GM21737 (cell line): Measurements from ENCODE around the gene MAP7.

ENCODE experiments used
- ATAC-seq: cut with Tn5 transposase; IDR thresholded peaks from one replicate; pipeline ENCODE4 v1.9.1; 2021; ENCODE audit warnings: mild to moderate bottlenecking, moderate library complexity; ENCODE audit not compliant: unreplicated experiment

MAP7 gene

GRCh38 chr6:136534268-136534667 lies 16.0 kb downstream of the MAP7 start:
- no peak for ATAC-seq

- no peak for ATAC-seq
Observed at GRCh38 chr6:136533487-136533886, 16.7 kb downstream of the MAP7 start.

GRCh38 chr6:136532030-136532429 lies 18.2 kb downstream of the MAP7 start:
- no peak for ATAC-seq

GRCh38 chr6:136529710-136530109 lies 20.5 kb downstream of the MAP7 start:
- ATAC-seq = no peak

GRCh38 chr6:136528477-136528876 lies 21.7 kb downstream of the MAP7 start:
- no peak for ATAC-seq

- no peak for ATAC-seq
Observed at GRCh38 chr6:136527831-136528230, 22.4 kb downstream of the MAP7 start.

GRCh38 chr6:136526937-136527336 lies 23.3 kb downstream of the MAP7 start:
- no peak for ATAC-seq

- no peak for ATAC-seq
Observed at GRCh38 chr6:136526196-136526930, 23.9 kb downstream of the MAP7 start.

GRCh38 chr6:136525586-136526195 lies 24.5 kb downstream of the MAP7 start:
- no peak for ATAC-seq

GRCh38 chr6:136524936-136525413 lies 25.2 kb downstream of the MAP7 start:
- ATAC-seq = no peak

- ATAC-seq = no peak
Observed at GRCh38 chr6:136524339-136524935, 25.8 kb downstream of the MAP7 start.

- no peak for ATAC-seq
Observed at GRCh38 chr6:136523196-136523595, 27.0 kb downstream of the MAP7 start.

GRCh38 chr6:136522636-136523035 lies 27.6 kb downstream of the MAP7 start:
- no peak for ATAC-seq

GRCh38 chr6:136521911-136522310 lies 28.3 kb downstream of the MAP7 start:
- no peak for ATAC-seq

GRCh38 chr6:136521427-136521826 lies 28.8 kb downstream of the MAP7 start:
- no peak for ATAC-seq

- ATAC-seq = no peak
Observed at GRCh38 chr6:136520517-136520916, 29.7 kb downstream of the MAP7 start.

GRCh38 chr6:136517582-136517981 lies 32.6 kb downstream of the MAP7 start:
- ATAC-seq = no peak

GRCh38 chr6:136517002-136517401 lies 33.2 kb downstream of the MAP7 start:
- ATAC-seq = no peak

- ATAC-seq = no peak
Observed at GRCh38 chr6:136514591-136514990, 35.6 kb downstream of the MAP7 start.

- no peak for ATAC-seq
Observed at GRCh38 chr6:136511926-136512325, 38.3 kb downstream of the MAP7 start.

- no peak for ATAC-seq
Observed at GRCh38 chr6:136511397-136511796, 38.8 kb downstream of the MAP7 start.

GRCh38 chr6:136510782-136511181 lies 39.4 kb downstream of the MAP7 start:
- ATAC-seq = no peak
